Ovary (tissue), 9 donors: ENCODE measurements around the gene SLCO2B1. TPM values are rescaled to one million over a fixed set of nuclear protein-coding genes. Genes with fewer than 3 reads are reported as not detected.

Experiments used
- DNase-seq, 5 donors: peaks; one replicate each; pipeline ENCODE4 v3.0.0-alpha.2; 2019 to 2020
- H3K27ac ChIP-seq, 2 donors: fragments of 200-600 bp; one replicate each; pipeline versions ENCODE4 v1.5.1 to v1.8.0; 2019 to 2022
- H3K27me3 ChIP-seq: fragments of 200-600 bp; one replicate; pipeline ENCODE4 v1.8.0; 2022
- H3K36me3 ChIP-seq: fragments of 200-600 bp; sonication (generic); one replicate; pipeline ENCODE4 v1.5.1; 2019
- H3K4me1 ChIP-seq: one replicate; pipeline ENCODE4 v1.8.1; 2013; ENCODE audit warnings: mild to moderate bottlenecking, moderate library complexity; ENCODE audit not compliant: insufficient read depth
- H3K4me3 ChIP-seq: fragments of 200-600 bp; sonication (generic); one replicate; pipeline ENCODE4 v1.5.1; 2017
- H3K9me3 ChIP-seq, 2 donors: fragments of 200-600 bp in 1 of 2; sonication (generic) in 1 of 2; one replicate each; pipeline versions ENCODE4 v1.5.1 to v1.8.1; 2013 to 2019; ENCODE audit warnings: mild to moderate bottlenecking in 1 of 2, moderate library complexity in 1 of 2
- EP300 ChIP-seq: sonication (generic); formaldehyde crosslinking; IDR thresholded peaks from one replicate; pipeline ENCODE4 v1.6.1; 2017; ENCODE audit warnings: antibody characterized with exemption
- POLR2A ChIP-seq: fragments of 450-650 bp; IDR thresholded peaks from one replicate; pipeline ENCODE4 v1.6.1; 2017; ENCODE audit warnings: antibody characterized with exemption, mild to moderate bottlenecking, moderate library complexity
- WGBS, 3 donors: extraction: QIAGEN DNeasy Blood & Tissue Kit in 1 of 3; methylation state at CpG; one replicate each; pipeline versions ENCODE4 v1.1.5 to v1.1.7; 2013 to 2017; 5-methylcytosine and 5-hydroxymethylcytosine counted together
- intact Hi-C, 4 donors: fragments of 100-400 bp; cut with DNase I; formaldehyde crosslinking; loops; one replicate each; pipeline versions ENCODE4 v1.11.0 to v1.15.1; 2022 to 2023
- polyA plus RNA-seq, 2 donors: library from polyadenylated mRNA; stranded (reverse); fragments of 200-250 nt in 1 of 2; fragments of 350-450 nt in 1 of 2; fragmentation: Illumina TruSeq in 1 of 2; extraction: RNeasy Lipid Tissue Mini Kit (QIAGEN cat#74804) in 1 of 2; gene quantifications; one replicate each; pipeline ENCODE4 v1.2.3, GENCODE V29; 2013 to 2014
- total RNA-seq, 7 donors: library from RNA; depleted of rRNA in 2 of 7; stranded (reverse); fragments of >200 nt in 2 of 7; fragmentation: NEBNext Ultra II Directional in 3 of 7; extraction: Animal tissue kit (Norgen Biotek cat#: 25700) in 3 of 7; gene quantifications; one replicate each; pipeline versions ENCODE4 v1.1.0 to v1.2.4, GENCODE V29; 2016 to 2023
- TF ChIP-seq, protein P1 (sequence below), 3 donors: fragments of 450-650 bp in 2 of 3; fragments of 200-600 bp in 1 of 3; IDR thresholded peaks; one replicate each; pipeline versions ENCODE4 v1.5.1 to v1.8.0; 2016 to 2022; ENCODE audit warnings: antibody characterized with exemption in 3 of 3, mild to moderate bottlenecking in 1 of 3
- donor health status: DM: no; HTN: no; CAD: no; lungs with moderate emphysema.
- donor health status: DM: no; HTN: no; CAD: no.
- donor health status: Bipolar disorder and iron deficiency.
- donor health status: DM: yes; HTN: yes; CAD: no.
- donor health status: DM: no; HTN: no; CAD: no.
- donor health status: DM: yes; HTN: yes; CAD: no.

The SLCO2B1 gene
- total and polyA plus RNA-seq, 9 donors: 12.6 to 79.4 (median 21.8) TPM

DNA sequence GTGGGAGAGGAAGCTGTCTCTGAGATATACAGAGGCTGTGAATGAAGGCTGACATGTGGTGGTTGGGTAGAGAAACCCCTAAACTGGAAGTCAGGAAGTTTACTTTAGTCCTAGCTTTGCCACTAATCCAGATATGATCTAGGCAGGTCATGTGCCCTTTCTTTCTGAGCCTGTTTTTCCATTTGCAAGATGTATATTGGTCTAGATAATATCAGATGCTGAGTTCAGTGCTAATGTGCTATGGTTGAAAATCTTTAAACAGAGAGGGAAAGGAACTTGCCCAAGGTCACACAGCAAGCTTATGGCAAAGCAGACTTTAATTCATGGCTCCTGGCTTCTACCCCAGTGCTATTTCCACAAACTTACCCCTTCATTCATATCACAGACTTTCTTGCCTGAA, 63.9 kb downstream of the SLCO2B1 start:
- no peak overlapping the region for H3K27ac ChIP-seq
- no peaks in the 10 kb centered on the region for H3K4me1 ChIP-seq
- H3K27me3 ChIP-seq: no peaks in the 10 kb centered on the region
- no peak overlapping the region for H3K4me3 ChIP-seq
- intact Hi-C loops: no loop called here
- no peaks in the 10 kb centered on the region for H3K9me3 ChIP-seq
- no peaks in the 10 kb centered on the region for H3K36me3 ChIP-seq
- TF ChIP-seq EP300: no peak
- TF ChIP-seq POLR2A: no peak
- TF ChIP-seq, protein P1, sequence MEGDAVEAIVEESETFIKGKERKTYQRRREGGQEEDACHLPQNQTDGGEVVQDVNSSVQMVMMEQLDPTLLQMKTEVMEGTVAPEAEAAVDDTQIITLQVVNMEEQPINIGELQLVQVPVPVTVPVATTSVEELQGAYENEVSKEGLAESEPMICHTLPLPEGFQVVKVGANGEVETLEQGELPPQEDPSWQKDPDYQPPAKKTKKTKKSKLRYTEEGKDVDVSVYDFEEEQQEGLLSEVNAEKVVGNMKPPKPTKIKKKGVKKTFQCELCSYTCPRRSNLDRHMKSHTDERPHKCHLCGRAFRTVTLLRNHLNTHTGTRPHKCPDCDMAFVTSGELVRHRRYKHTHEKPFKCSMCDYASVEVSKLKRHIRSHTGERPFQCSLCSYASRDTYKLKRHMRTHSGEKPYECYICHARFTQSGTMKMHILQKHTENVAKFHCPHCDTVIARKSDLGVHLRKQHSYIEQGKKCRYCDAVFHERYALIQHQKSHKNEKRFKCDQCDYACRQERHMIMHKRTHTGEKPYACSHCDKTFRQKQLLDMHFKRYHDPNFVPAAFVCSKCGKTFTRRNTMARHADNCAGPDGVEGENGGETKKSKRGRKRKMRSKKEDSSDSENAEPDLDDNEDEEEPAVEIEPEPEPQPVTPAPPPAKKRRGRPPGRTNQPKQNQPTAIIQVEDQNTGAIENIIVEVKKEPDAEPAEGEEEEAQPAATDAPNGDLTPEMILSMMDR (IDR thresholded peaks at IDR 0.05): no peak
- DNase-seq: no peak

DNA sequence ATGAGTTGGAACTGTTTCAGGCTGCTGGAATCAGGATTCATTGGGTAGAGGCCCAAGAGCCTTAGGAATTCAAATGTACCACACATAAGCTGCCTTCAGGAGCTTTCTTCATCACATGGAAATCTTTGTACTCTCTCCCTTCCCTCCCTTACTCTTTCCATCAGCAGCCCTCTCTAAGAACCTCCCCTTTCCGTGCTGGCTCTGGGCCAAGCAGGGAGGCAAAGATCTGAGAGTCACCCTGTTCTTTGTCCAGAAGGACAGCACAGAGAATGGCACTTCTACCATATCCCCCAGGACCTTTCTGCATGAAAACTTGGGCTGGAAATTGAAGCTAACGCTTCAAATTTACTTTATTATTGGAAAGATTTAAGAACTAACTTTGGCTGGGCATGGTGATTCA, 69.0 kb downstream of the SLCO2B1 start:
- Histone ChIP-seq H3K4me1 (no peaks in the 10 kb centered on the region), H3K4me3 (no peak overlapping the region), H3K36me3 (no peaks in the 10 kb centered on the region), H3K9me3 (no peaks in the 10 kb centered on the region), H3K27me3 (no peaks in the 10 kb centered on the region), H3K27ac (no peak overlapping the region)
- WGBS, 3 donors: 45 to 52% (median 49%) methylated on average over 2 of the region's 2 CpGs
- TF ChIP-seq, protein P1 (IDR thresholded peaks at IDR 0.05): no peak
- TF ChIP-seq EP300 (no peak), POLR2A (no peak)
- DNase-seq: no peak
- intact Hi-C loops: no loop called here

DNA sequence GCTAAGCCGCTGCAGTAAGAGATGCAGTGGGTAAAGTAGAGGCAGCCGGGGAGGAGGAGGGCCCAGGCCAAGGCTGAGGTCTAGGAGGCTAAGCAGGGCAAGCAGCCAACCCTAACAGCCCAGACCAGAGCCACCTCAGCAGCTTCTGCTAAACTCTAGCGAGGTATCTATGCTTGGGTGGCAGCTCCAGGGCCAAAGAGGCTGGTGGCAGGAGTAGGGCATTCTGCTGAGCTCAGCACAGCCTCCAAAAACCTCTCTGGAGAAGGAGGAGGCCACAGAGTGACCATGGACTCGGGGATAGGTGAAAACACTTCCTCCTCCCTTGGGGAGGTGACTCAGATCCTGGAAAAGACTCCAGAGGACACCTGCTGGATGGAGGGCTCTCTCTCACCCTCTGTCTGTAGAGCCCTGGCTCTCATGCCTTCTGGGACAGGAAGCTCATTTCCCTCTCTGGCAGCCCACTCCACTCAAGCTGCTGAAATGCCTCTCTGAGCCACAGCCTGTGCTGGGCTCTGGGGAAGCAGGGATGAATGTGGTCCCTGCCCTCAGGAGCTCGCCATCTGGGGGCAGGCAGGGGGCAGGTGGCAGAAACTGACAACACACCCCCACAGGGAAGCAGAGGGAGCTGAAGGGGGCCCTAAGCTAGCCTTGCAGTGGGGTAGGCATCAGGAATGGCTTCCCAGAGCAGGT, 73.2 kb downstream of the SLCO2B1 start:
- TF ChIP-seq POLR2A: no peak
- TF ChIP-seq, protein P1 (IDR thresholded peaks at IDR 0.05): no peak
- no peak for TF ChIP-seq EP300
- no peak overlapping the region for H3K27ac ChIP-seq
- no peaks in the 10 kb centered on the region for H3K4me1 ChIP-seq
- H3K4me3 ChIP-seq: no peak overlapping the region
- no peaks in the 10 kb centered on the region for H3K36me3 ChIP-seq
- 47 to 79% (median 50%) methylated on average over 5 of the region's 5 CpGs for WGBS, 3 donors
- H3K27me3 ChIP-seq: no peaks in the 10 kb centered on the region
- DNase-seq: no peak
- intact Hi-C loops: no loop called here
- H3K9me3 ChIP-seq: no peaks in the 10 kb centered on the region

DNA sequence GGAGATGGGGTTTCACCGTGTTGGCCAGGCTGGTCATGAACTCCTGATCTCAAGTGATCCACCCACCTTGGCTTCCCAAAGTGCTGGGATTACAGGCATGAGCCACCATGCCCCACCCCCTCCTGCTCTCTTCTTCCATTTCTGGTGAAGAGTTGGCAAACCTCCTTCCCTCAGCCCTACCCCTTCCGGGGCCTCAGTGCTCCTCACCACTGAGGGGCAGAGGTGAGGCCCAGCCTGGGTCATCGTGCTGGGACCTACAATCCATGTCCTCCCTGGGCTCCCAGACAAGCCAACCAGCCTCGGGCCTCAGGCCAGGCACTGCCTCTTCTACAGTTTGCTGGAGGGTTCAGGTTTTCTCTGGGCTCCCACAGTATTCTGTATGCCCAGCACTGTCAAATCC, 74.9 kb downstream of the SLCO2B1 start:
- Histone ChIP-seq H3K27me3 (no peaks in the 10 kb centered on the region), H3K4me3 (no peak overlapping the region), H3K4me1 (no peaks in the 10 kb centered on the region), H3K36me3 (no peaks in the 10 kb centered on the region), H3K9me3 (no peaks in the 10 kb centered on the region), H3K27ac (no peak overlapping the region)
- TF ChIP-seq EP300 (no peak), POLR2A (no peak)
- TF ChIP-seq, protein P1 (IDR thresholded peaks at IDR 0.05): no peak
- DNase-seq: no peak
- intact Hi-C loops: no loop called here
- 65 to 67% (median 66%) methylated on average over 4 of the region's 4 CpGs for WGBS, 3 donors
